Panc1 (cell line): ENCODE data around the gene AK6. TPM values are rescaled to one million over a fixed set of nuclear protein-coding genes. Genes with fewer than 3 reads are reported as not detected.

Experiments used
- ATAC-seq: fragments of 200-7000 bp; cut with Tn5 transposase; 2 replicates; pipeline ENCODE4 v1.9.1; 2020; ENCODE audit warnings: mild to moderate bottlenecking, moderate library complexity
- BruUV-seq: library from RNA; stranded (reverse); fragments of 400-500 nt; replicated peaks from 2 replicates; lab custom pipeline; 2021; lab: Mats Ljungman, UMichigan
- CTCF ChIA-PET: fragments of 300-600 bp; sonication (Branson Sonifier 250); formaldehyde crosslinking; loops from one replicate; lab custom pipeline; 2022; ENCODE audit warnings: antibody characterized with exemption; lab: Charles Lee
- POLR2A ChIA-PET: fragments of 300-600 bp; sonication (Branson Sonifier 250); formaldehyde crosslinking; loops from one replicate; lab custom pipeline; 2022; ENCODE audit warnings: antibody characterized with exemption; lab: Charles Lee
- DNase-seq: peaks from one replicate; pipeline ENCODE4 v3.0.0-alpha.2; 2010; ENCODE audit warnings: low read depth, low spot score
- H3K27ac ChIP-seq: 2 replicates; pipeline ENCODE4 v1.5.1; 2011; ENCODE audit warnings: mild to moderate bottlenecking, low read length, inconsistent platforms
- H3K27me3 ChIP-seq: fragments of 200-500 bp; sonication (Bioruptor generic); 2 replicates; pipeline ENCODE4 v1.6.0; 2014; ENCODE audit warnings: low read length, inconsistent platforms; ENCODE audit not compliant: control insufficient read depth, insufficient read depth
- H3K36me3 ChIP-seq: fragments of 200-500 bp; sonication (Bioruptor generic); 2 replicates; pipeline ENCODE4 v1.5.1; 2014; ENCODE audit warnings: inconsistent platforms, mild to moderate bottlenecking, low read length, moderate library complexity; ENCODE audit not compliant: control insufficient read depth, insufficient read depth
- H3K4me1 ChIP-seq: 2 replicates; pipeline ENCODE4 v1.5.1; 2011; ENCODE audit warnings: inconsistent platforms, mild to moderate bottlenecking, low read length, moderate library complexity; ENCODE audit not compliant: control insufficient read depth, insufficient read depth
- H3K4me3 ChIP-seq, 2 experiments: 2 replicates each; pipeline ENCODE4 v1.5.1; 2011 to 2012; ENCODE audit warnings: low read depth in 2 of 2, low read length in 2 of 2, mild to moderate bottlenecking in 2 of 2, inconsistent platforms in 1 of 2, moderate library complexity in 1 of 2
- H3K9me3 ChIP-seq: fragments of 200-500 bp; sonication (Bioruptor generic); 2 replicates; pipeline ENCODE4 v1.5.1; 2014; ENCODE audit warnings: low read depth, mild to moderate bottlenecking, inconsistent platforms, low read length, moderate library complexity; ENCODE audit not compliant: control insufficient read depth, insufficient read depth
- CTCF ChIP-seq: fragments of 450-650 bp; IDR thresholded peaks from 2 replicates; pipeline ENCODE4 v1.5.1; 2017; ENCODE audit warnings: mild to moderate bottlenecking
- POLR2AphosphoS5 ChIP-seq: IDR thresholded peaks from 2 replicates; pipeline ENCODE4 v1.6.1; 2012; ENCODE audit warnings: mild to moderate bottlenecking, low read depth, low read length, moderate library complexity
- SIN3A ChIP-seq: IDR thresholded peaks from 2 replicates; pipeline ENCODE4 v1.6.1; 2012; ENCODE audit warnings: low read depth, mild to moderate bottlenecking, low read length, moderate library complexity, borderline replicate concordance; ENCODE audit not compliant: insufficient read depth
- TCF7L2 ChIP-seq: IDR thresholded peaks from 2 replicates; pipeline ENCODE4 v1.6.1; 2011; ENCODE audit warnings: mild to moderate bottlenecking, low read depth, low read length, inconsistent platforms
- in situ Hi-C: cut with HindIII; loops from 2 replicates; pipeline ENCODE4 v1.10.0; 2016; ENCODE audit warnings: low sequenced_read_pairs, low pct_unique_long_range_greater_than_20kb
- intact Hi-C: fragments of 100-400 bp; cut with micrococcal nuclease; formaldehyde crosslinking; loops from one replicate; pipeline ENCODE4 v1.10.0; 2022; ENCODE audit not compliant: unreplicated experiment
- total RNA-seq: library from RNA; stranded (reverse); gene quantifications from one replicate; pipeline ENCODE4 v1.2.1, GENCODE V29; 2021; ENCODE audit not compliant: unreplicated experiment
- TF ChIP-seq, protein P1 (sequence below), 2 experiments: IDR thresholded peaks; 2 replicates each; pipeline ENCODE4 v1.6.1; 2011 to 2012; ENCODE audit warnings: low read depth in 2 of 2, control low read depth in 1 of 2, low read length in 1 of 2, mild to moderate bottlenecking in 1 of 2, moderate library complexity in 1 of 2; ENCODE audit not compliant: insufficient read depth in 1 of 2

AK6 gene
- total RNA-seq, 1 experiment from 2014 or later, result 61.3 TPM

GRCh38 chr5:69350664-69351063 is 18.7 kb downstream of the AK6 start:
- TF ChIP-seq POLR2AphosphoS5 (no peak), TCF7L2 (no peak), CTCF (no peak), SIN3A (no peak)
- TF ChIP-seq, protein P1, sequence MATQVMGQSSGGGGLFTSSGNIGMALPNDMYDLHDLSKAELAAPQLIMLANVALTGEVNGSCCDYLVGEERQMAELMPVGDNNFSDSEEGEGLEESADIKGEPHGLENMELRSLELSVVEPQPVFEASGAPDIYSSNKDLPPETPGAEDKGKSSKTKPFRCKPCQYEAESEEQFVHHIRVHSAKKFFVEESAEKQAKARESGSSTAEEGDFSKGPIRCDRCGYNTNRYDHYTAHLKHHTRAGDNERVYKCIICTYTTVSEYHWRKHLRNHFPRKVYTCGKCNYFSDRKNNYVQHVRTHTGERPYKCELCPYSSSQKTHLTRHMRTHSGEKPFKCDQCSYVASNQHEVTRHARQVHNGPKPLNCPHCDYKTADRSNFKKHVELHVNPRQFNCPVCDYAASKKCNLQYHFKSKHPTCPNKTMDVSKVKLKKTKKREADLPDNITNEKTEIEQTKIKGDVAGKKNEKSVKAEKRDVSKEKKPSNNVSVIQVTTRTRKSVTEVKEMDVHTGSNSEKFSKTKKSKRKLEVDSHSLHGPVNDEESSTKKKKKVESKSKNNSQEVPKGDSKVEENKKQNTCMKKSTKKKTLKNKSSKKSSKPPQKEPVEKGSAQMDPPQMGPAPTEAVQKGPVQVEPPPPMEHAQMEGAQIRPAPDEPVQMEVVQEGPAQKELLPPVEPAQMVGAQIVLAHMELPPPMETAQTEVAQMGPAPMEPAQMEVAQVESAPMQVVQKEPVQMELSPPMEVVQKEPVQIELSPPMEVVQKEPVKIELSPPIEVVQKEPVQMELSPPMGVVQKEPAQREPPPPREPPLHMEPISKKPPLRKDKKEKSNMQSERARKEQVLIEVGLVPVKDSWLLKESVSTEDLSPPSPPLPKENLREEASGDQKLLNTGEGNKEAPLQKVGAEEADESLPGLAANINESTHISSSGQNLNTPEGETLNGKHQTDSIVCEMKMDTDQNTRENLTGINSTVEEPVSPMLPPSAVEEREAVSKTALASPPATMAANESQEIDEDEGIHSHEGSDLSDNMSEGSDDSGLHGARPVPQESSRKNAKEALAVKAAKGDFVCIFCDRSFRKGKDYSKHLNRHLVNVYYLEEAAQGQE (IDR thresholded peaks at IDR 0.05; ENCODE audit: insufficient read depth in 1 of 2, low read depth in 2 of 2, low read length in 1 of 2), result no peak
- CTCF ChIA-PET, result no interaction called here
- Histone ChIP-seq H3K36me3 (peaks cover 5% of the 10 kb centered on the region; the same call in 1 of the 2 replicates), H3K27me3 (no peaks in the 10 kb centered on the region), H3K9me3 (no peaks in the 10 kb centered on the region), H3K4me1 (no peaks in the 10 kb centered on the region), H3K27ac (no peak overlapping the region), H3K4me3 (no peak overlapping the region)
- POLR2A ChIA-PET, result no interaction called here
- DNase-seq (no peak), ATAC-seq (no peak)
- in situ Hi-C loops, result no loop called here
- no TSS peak for BruUV-seq
- intact Hi-C loops, result no loop called here

- H3K27ac ChIP-seq, result no peak overlapping the region
- H3K9me3 ChIP-seq, result no peaks in the 10 kb centered on the region
- BruUV-seq, result no TSS peak
- no peaks in the 10 kb centered on the region for H3K27me3 ChIP-seq
- no peaks in the 10 kb centered on the region for H3K36me3 ChIP-seq
- TF ChIP-seq POLR2AphosphoS5, result no peak
- TF ChIP-seq, protein P1 (IDR thresholded peaks at IDR 0.05; ENCODE audit: insufficient read depth in 1 of 2, low read depth in 2 of 2, low read length in 1 of 2), result no peak
- TF ChIP-seq SIN3A, result no peak
- TF ChIP-seq TCF7L2, result no peak
- no peak for TF ChIP-seq CTCF
- no peak for DNase-seq
- POLR2A ChIA-PET, result no interaction called here
- CTCF ChIA-PET, result no interaction called here
- ATAC-seq, result no peak
- intact Hi-C loops (no loop called here), in situ Hi-C loops (no loop called here)
- H3K4me3 ChIP-seq, result no peak overlapping the region
- no peaks in the 10 kb centered on the region for H3K4me1 ChIP-seq
Observed at GRCh38 chr5:69343083-69343482, 26.2 kb downstream of the AK6 start.
